ENCODE data around the gene SDHA. TPM values are rescaled to one million over a fixed set of nuclear protein-coding genes. Genes with fewer than 3 reads are reported as not detected.
"Not testable (repeated sequence)": the region's sequence is repeated elsewhere in the genome, so short reads cannot be mapped to it uniquely, and the experiment has no call there.

Gene SDHA
- total RNA-seq, 2 experiments from 2014 or later, result 201 TPM

DNA sequence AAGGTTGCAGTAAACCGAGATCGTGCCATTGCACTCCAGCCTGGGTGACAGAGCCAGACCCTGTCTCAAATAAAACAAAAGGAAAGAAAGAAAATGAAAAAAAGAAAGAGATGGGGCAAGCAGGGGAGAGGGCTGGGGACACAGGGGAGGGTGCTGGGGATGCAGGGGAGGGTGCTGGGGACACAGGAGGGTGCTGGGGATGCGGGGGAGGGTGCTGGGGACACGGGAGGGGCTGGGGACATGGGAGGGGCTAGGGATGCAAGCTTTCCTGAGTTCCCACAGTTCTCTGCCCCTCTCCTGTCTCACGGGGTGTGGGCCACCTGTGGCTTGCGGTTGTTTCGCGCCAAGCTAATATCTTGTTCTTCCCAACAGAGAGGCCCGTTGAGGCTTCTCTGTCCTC, 60.5 kb downstream of the SDHA start:
- CTCF ChIA-PET, result no interaction called here
- H3K27ac Mint-ChIP-seq, result no peak overlapping the region
- H3K4me1 Mint-ChIP-seq, result peaks cover 20% of the 10 kb centered on the region
- ATAC-seq (no peak), DNase-seq (no peak)
- no peaks in the 10 kb centered on the region for H3K27me3 Mint-ChIP-seq
- no peaks in the 10 kb centered on the region for H3K9me3 Mint-ChIP-seq (ENCODE audit: low read depth)
- no peak overlapping the region for H3K4me3 Mint-ChIP-seq
- peaks cover 11% of the 10 kb centered on the region for H3K36me3 Mint-ChIP-seq

DNA sequence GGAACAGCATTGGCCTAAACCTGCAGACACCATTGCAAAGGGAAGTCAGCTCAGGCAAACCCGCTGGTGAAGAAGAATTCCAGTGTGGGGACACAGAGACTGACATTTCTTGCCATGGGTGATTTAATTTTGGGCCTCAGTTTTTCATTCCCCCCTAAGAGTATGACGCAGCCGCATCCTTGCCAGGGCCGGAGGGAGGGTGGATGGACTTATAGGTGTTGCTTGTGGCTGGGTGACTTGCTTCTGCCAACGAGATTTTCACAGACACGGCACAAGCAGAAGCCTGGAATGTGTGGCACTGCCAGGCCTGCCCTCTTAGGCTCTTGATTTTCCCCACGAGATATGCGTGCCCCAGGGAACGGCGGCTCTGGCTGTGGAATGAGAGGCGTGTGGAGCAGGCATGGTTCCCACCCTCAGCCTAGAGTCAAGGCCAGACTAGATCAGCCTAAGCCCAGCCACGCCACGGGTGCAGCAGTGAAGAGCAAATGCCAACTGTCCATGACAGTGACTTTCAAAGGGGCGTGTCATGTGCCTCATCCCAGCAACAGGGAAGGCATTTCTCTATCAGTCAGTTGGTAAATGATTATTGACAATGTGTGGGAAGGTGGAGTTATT, 61.0 kb downstream of the SDHA start:
- H3K4me3 Mint-ChIP-seq; H3K27ac Mint-ChIP-seq; ATAC-seq; DNase-seq; H3K9me3 Mint-ChIP-seq (ENCODE audit: low read depth); CTCF ChIA-PET; H3K36me3 Mint-ChIP-seq; H3K27me3 Mint-ChIP-seq: not testable (repeated sequence)
- peaks cover 15% of the 10 kb centered on the region for H3K4me1 Mint-ChIP-seq

DNA sequence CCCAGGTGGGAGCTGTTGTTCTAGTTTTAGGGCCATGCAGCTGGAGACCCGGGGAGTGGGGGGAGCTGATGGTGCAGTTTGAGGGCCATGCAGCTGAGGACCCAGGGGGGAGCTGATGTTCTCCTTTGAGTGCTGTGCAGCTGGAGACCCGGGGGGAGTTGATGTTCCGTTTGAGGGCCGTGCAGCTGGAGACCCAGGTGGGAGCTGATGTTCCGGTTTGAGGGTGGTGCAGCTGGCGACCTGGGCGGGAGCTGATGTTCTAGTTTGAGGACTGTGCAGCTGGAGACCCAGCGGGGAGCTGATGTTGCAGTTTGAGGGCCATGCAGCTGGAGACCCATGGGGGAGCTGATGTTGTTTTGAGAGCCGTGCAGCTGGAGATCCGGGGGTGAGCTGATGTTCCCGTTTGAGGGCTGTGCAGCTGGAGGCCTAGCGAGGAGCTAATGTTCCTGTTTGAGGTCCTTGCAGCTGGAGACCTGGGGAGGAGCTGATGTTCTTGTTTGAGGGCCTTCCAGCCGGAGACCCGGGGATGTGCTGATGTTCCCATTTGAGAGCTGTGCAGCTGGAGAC, 68.0 kb downstream of the SDHA start:
- H3K36me3 Mint-ChIP-seq, result peaks cover 10% of the 10 kb centered on the region
- no peak for ATAC-seq

DNA sequence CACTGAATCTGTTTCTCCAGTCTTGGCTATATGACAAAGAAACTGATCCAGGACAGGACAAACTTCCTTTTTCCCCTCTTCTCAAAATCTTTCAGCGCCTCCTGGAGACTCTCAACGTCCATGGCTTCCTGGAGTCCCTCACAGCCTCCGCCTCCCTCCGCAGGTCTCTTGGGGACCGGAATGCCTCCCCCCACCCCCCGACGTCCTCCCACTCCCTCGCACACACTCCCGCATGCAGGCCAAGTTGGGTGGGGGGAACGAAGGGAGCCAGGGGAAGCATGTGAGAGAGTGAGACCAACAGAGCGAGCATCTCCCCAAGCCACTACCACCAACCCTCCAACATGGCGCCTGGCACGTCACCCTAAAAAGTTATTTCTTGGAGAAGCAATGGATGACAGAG, 72.1 kb downstream of the SDHA start:
- DNase-seq; H3K9me3 Mint-ChIP-seq (ENCODE audit: low read depth); H3K4me1 Mint-ChIP-seq; H3K27me3 Mint-ChIP-seq; H3K4me3 Mint-ChIP-seq; CTCF ChIA-PET; ATAC-seq; H3K27ac Mint-ChIP-seq: not testable (repeated sequence)
- H3K36me3 Mint-ChIP-seq, result peaks cover 27% of the 10 kb centered on the region

More for the DNA sequence above, 68.0 kb downstream of the SDHA start:
- Mint-ChIP-seq H3K4me1 (peaks cover 2% of the 10 kb centered on the region), H3K27me3 (no peaks in the 10 kb centered on the region), H3K9me3 (ENCODE audit: low read depth) (no peaks in the 10 kb centered on the region), H3K4me3 (no peak overlapping the region), H3K27ac (no peak overlapping the region)
- CTCF ChIA-PET, result interaction anchor here (1.3 kb wide), 1 partner anchor 144 kb away, joined by 3 read pairs; no protein-coding TSS in a partner anchor
- DNase-seq, result no peak

DNA sequence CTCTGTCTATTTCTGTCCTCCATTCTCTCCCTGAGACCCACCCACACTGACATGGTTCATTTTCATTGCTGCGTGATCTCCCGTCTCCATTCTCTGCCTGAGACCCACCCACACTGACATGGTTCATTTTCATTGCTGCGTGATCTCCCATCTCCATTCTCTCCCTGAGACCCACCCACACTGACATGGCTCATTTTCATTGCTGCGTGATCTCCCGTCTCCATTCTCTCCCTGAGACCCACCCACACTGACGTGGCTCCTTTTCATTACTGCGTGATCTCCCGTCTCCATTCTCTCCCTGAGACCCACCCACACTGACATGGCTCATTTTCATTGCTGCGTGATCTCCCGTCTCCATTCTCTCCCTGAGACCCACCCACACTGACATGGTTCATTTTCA, 73.2 kb downstream of the SDHA start:
- H3K36me3 Mint-ChIP-seq, result peaks cover 31% of the 10 kb centered on the region

DNA sequence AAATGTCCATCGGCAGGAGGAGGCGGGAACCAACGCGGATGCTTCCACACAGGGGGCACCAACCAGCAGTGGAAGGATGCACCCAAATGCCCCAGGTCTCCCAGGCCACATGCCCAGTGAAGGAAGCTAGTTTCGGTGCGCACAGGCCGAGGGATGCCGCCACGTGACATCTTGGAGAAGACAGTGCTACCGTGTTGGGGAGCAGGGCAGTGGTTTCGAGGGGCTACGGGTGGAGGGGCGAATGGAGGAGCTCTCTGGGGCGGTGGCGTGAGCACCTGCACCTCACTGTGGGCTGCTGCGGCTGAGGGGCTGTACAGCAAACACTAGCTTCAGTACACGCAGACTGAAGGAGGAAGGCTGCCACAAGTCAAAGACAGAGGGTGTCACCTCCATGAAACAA, 76.7 kb downstream of the SDHA start:
- Mint-ChIP-seq H3K4me1 (peaks cover 18% of the 10 kb centered on the region), H3K36me3 (peaks cover 26% of the 10 kb centered on the region)
- DNase-seq; H3K4me3 Mint-ChIP-seq; H3K9me3 Mint-ChIP-seq (ENCODE audit: low read depth); ATAC-seq; H3K27ac Mint-ChIP-seq; CTCF ChIA-PET; H3K27me3 Mint-ChIP-seq: not testable (repeated sequence)

More for the DNA sequence above, 73.2 kb downstream of the SDHA start:
- ATAC-seq; H3K4me1 Mint-ChIP-seq; DNase-seq; H3K4me3 Mint-ChIP-seq; CTCF ChIA-PET; H3K27me3 Mint-ChIP-seq; H3K9me3 Mint-ChIP-seq (ENCODE audit: low read depth); H3K27ac Mint-ChIP-seq: not testable (repeated sequence)

DNA sequence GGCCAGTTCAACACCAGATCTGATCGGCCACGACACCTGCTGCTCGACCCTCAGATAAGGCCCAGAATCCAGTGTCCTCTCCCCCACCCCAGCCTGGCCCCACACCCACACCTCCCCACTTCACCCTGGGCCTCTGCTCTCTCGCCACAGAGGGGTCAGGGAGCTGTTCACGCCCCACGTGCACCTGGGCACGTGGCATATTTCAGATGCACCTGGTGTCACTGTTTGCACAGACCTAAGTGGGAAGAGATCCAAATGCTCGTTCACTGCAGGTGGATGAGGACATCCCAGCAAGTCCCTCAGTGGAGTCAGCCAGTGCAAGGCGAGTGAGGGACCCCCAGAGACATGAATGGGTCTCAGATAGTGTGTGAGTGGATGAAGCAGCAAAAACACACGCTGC, 78.1 kb downstream of the SDHA start:
- H3K9me3 Mint-ChIP-seq (ENCODE audit: low read depth); DNase-seq; H3K4me3 Mint-ChIP-seq; H3K27me3 Mint-ChIP-seq; ATAC-seq; CTCF ChIA-PET; H3K27ac Mint-ChIP-seq: not testable (repeated sequence)
- peaks cover 18% of the 10 kb centered on the region for H3K4me1 Mint-ChIP-seq
- H3K36me3 Mint-ChIP-seq, result peaks cover 23% of the 10 kb centered on the region

DNA sequence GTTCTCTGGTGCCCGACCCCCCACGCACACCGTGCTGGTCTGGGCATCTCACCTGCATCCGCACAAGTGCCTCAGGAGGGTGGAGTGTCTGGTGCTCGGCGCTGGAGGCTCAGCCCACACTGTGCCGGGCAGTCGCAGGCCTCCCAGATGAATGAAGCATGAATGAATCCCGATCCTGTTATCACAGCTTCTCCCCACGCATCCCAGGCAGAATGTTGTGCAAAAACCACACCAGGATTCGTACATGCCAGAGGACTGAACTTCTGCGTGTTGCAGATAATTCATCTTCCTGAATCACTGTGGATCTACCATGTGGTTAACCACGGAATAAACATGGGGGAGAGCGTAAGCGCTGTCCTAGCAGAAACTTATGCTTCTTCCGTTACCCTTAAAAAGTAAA, 78.8 kb downstream of the SDHA start:
- DNase-seq (peak; percentile 47), ATAC-seq (peak; percentile 78)
- Mint-ChIP-seq H3K4me1 (peaks cover 18% of the 10 kb centered on the region), H3K36me3 (peaks cover 16% of the 10 kb centered on the region)
- H3K4me3 Mint-ChIP-seq; H3K27me3 Mint-ChIP-seq; H3K9me3 Mint-ChIP-seq (ENCODE audit: low read depth); H3K27ac Mint-ChIP-seq; CTCF ChIA-PET: not testable (repeated sequence)

DNA sequence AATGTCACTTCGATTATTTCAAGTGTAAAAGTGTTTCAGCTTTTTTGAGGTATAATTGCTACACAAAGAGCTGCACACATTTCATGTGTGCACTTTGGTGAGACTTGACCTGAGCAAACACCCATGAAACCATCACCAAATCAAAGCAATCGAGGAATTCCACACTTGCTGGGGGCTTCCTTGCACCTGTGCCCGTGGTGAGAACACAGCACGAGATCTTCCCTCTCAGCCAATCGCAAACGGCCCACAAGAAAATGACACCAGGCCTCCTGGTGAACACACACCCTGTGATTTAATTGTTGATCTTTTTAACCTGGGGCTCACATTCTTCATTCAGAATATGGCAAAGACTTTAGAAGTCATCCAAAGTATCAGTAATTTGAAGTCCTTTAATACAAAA, 79.3 kb downstream of the SDHA start:
- H3K27me3 Mint-ChIP-seq; H3K27ac Mint-ChIP-seq; H3K4me3 Mint-ChIP-seq; CTCF ChIA-PET; H3K9me3 Mint-ChIP-seq (ENCODE audit: low read depth); DNase-seq: not testable (repeated sequence)
- Mint-ChIP-seq H3K36me3 (peaks cover 12% of the 10 kb centered on the region), H3K4me1 (peaks cover 18% of the 10 kb centered on the region)
- ATAC-seq, result peak; percentile 20

DNA sequence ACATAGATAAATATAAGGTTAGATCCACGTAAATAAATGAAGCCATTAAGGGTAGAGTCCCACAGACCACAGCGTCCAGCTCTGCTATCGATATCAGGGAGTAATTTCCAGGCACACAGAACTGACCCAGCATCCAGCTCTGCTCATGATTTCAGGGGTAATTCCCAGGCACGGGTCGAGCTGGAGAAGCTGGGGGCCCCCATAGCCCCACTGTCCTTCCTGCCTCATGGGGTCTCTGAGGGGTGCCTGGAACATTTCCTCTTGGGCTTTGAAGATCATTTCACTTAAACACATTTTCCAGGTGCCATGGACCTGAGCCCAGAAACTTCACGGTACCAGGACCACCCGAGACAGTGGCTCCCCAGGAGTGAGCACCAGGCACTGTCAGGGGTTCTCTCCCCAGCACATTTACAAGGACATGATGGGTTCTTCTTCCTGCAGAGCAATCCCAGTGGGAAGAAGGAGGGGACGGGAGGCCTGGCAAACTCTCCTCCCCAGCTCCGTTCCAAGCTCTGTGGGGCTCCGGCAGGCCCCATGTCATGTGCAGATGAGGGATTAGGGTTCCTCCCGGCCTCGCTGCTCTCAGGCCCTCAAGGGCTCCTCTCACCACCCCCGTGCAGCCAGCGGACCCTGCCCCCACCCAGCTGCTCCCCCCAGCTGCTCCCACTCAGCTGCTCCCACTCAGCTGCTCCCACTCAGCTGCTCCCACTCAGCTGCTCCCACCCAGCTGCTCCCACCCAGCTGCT, 80.0 kb downstream of the SDHA start:
- DNase-seq; H3K9me3 Mint-ChIP-seq (ENCODE audit: low read depth); H3K27me3 Mint-ChIP-seq; H3K36me3 Mint-ChIP-seq; ATAC-seq; H3K4me3 Mint-ChIP-seq; H3K27ac Mint-ChIP-seq: not testable (repeated sequence)
- peaks cover 18% of the 10 kb centered on the region for H3K4me1 Mint-ChIP-seq
- CTCF ChIA-PET, result interaction anchor here (1.4 kb wide), 1 partner anchor 149 kb away, joined by 4 read pairs; no protein-coding TSS in a partner anchor

DNA sequence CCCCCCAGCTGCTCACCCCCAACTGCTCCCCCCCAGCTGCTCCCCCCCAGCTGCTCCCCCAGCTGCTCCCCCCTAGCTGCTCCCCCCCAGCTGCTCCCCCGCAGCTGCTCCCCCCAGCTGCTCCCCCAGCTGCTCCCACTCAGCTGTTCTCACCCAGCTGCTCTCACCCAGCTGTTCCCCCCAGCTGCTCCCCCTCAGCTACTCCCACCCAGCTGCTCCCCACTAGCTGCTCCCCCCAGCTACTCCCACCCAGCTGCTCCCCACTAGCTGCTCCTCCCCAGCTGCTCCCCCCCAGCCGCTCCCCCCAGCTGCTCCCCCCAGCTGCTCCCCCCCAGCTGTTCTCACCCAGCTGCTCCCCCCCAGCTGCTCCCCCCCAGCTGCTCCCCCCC, 80.6 kb downstream of the SDHA start:
- Mint-ChIP-seq H3K27me3 (no peaks in the 10 kb centered on the region), H3K36me3 (peaks cover 6% of the 10 kb centered on the region), H3K4me1 (peaks cover 18% of the 10 kb centered on the region), H3K27ac (no peak overlapping the region), H3K9me3 (ENCODE audit: low read depth) (no peaks in the 10 kb centered on the region), H3K4me3 (no peak overlapping the region)
- CTCF ChIA-PET, result interaction anchor here (1.4 kb wide), 1 partner anchor 148 kb away, joined by 4 read pairs; no protein-coding TSS in a partner anchor
- no peak for ATAC-seq
- DNase-seq, result no peak

DNA sequence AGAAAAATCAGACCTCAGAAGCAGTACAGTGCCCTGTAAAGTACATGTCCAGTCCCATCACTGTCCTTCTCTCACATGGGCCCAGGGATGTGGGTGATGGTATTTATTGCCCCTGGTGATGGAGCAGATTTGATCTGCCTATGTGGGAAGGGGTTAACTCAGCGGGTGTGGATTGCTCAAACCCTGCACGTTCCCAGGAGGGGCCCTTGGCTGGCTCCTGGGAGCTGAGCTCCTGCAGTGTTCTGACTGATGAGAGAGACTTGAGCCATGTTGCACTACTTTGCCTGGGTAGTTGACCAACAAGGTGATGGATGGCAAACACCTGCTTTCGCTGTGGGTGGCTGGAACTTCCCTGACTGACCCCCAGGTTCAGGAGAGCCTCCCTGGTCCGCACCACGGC, 81.8 kb downstream of the SDHA start:
- H3K4me1 Mint-ChIP-seq, result peaks cover 18% of the 10 kb centered on the region
- DNase-seq; H3K9me3 Mint-ChIP-seq (ENCODE audit: low read depth); ATAC-seq; H3K27ac Mint-ChIP-seq; H3K27me3 Mint-ChIP-seq; H3K4me3 Mint-ChIP-seq; CTCF ChIA-PET; H3K36me3 Mint-ChIP-seq: not testable (repeated sequence)

DNA sequence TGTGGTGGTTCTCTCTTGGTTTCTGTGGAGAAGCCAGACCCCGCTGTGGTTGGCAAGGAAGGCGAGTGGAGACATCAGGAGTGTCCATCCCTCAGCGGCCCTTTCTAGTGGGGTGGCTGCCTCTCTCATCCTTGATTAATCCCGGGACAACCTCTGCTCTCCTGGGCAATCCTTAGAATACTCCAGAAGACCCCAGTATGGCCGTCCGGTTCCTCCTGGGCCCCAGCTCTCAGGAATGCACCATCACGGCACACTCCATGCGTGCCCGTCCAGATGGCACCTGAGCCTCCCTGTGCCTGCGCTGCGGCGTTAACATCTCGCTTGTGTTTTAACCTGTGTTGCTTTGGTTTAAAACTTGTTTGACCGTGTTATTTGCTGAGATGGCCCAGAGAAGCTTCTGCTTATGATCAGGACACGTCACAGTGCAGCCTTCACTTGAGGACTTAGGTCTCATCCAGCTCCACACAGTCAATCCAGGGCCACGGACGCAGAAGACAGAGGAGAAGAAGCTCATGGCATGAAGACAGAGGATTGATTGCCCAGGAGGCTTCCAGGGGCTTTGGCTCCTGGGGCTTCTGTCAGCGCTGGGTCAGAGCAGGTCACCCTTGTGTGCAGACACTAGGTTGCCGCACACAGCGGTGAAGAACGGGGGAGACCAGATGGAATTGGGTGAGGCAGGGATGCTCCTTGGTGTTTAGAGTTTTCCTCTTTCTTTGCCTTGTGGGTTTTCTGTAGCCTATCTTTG, 82.7 kb downstream of the SDHA start:
- peaks cover 17% of the 10 kb centered on the region for H3K4me1 Mint-ChIP-seq
- H3K27me3 Mint-ChIP-seq; ATAC-seq; H3K27ac Mint-ChIP-seq; H3K9me3 Mint-ChIP-seq (ENCODE audit: low read depth); H3K4me3 Mint-ChIP-seq; CTCF ChIA-PET; H3K36me3 Mint-ChIP-seq; DNase-seq: not testable (repeated sequence)

Data from activated CD8-positive, alpha-beta memory T cell treated with anti-CD3 and anti-CD28 coated beads, Interleukin-2, amount 10 ng/mL, durations not matched to agents 7 days and 5 days (primary cell).